Neural cell (in vitro differentiated cells): ENCODE results near the gene VPS13D. TPM values are rescaled to one million over a fixed set of nuclear protein-coding genes. Genes with fewer than 3 reads are reported as not detected.

Experiments
- H2AFZ ChIP-seq: fragments of 200-600, 300-800 bp; sonication (generic), shearing (Covaris generic); 2 replicates; pipeline ENCODE4 v1.6.0; 2014; ENCODE audit warnings: low read depth, mild to moderate bottlenecking, antibody characterized with exemption, low read length, moderate library complexity
- H3F3A ChIP-seq: fragments of 200-600 bp; shearing (Covaris generic); 2 replicates; pipeline ENCODE4 v1.6.1; 2016; ENCODE audit warnings: mild to moderate bottlenecking, moderate library complexity, mixed read lengths, antibody characterized with exemption, low read length; ENCODE audit not compliant: insufficient read depth, poor library complexity, severe bottlenecking
- H3K27ac ChIP-seq: fragments of 200-600, 300-800 bp; sonication (generic), shearing (Covaris generic); 2 replicates; pipeline ENCODE4 v1.5.1; 2014; ENCODE audit warnings: mild to moderate bottlenecking, low read length, moderate library complexity
- H3K27me3 ChIP-seq: fragments of 300-800, 200-600 bp; sonication (generic), shearing (Covaris generic); 2 replicates; pipeline ENCODE4 v1.6.0; 2014; ENCODE audit warnings: mild to moderate bottlenecking, low read depth, low read length, moderate library complexity; ENCODE audit not compliant: insufficient read depth
- H3K36me3 ChIP-seq: fragments of 300-800, 200-600 bp; sonication (generic), shearing (Covaris generic); 2 replicates; pipeline ENCODE4 v1.5.1; 2014; ENCODE audit warnings: mild to moderate bottlenecking, antibody characterized with exemption, low read length, moderate library complexity; ENCODE audit not compliant: insufficient read depth
- H3K4me2 ChIP-seq: fragments of 300-800, 200-600 bp; sonication (generic), shearing (Covaris generic); 2 replicates; pipeline ENCODE4 v1.6.0; 2014; ENCODE audit warnings: mild to moderate bottlenecking, low read length
- H3K4me3 ChIP-seq: fragments of 300-800, 200-600 bp; sonication (generic), shearing (Covaris generic); 2 replicates; pipeline ENCODE4 v1.5.1; 2014; ENCODE audit warnings: mild to moderate bottlenecking, low read length, moderate library complexity
- H3K79me2 ChIP-seq: fragments of 200-600 bp; shearing (Covaris generic); replicated peaks from 2 replicates; pipeline ENCODE4 v1.6.0; 2014; ENCODE audit warnings: mild to moderate bottlenecking, low read length, moderate library complexity; ENCODE audit not compliant: insufficient read depth
- H3K9ac ChIP-seq: fragments of 300-800, 200-600 bp; sonication (generic), shearing (Covaris generic); 2 replicates; pipeline ENCODE4 v1.6.1; 2016; ENCODE audit warnings: mild to moderate bottlenecking, low read length, mixed read lengths
- H3K9me2 ChIP-seq: fragments of 200-600 bp; shearing (Covaris generic); 2 replicates; pipeline ENCODE4 v1.6.1; 2016; ENCODE audit warnings: mild to moderate bottlenecking, low read length, mixed read lengths; ENCODE audit not compliant: insufficient read depth
- H3K9me3 ChIP-seq: fragments of 200-600, 300-800 bp; sonication (generic), shearing (Covaris generic); 2 replicates; pipeline ENCODE4 v1.6.1; 2016; ENCODE audit warnings: mild to moderate bottlenecking, mixed run types, low read length, moderate library complexity, mixed read lengths
- H4K20me1 ChIP-seq: fragments of 200-600 bp; shearing (Covaris generic); 2 replicates; pipeline ENCODE4 v1.6.1; 2016; ENCODE audit warnings: mild to moderate bottlenecking, mixed run types; ENCODE audit not compliant: insufficient read depth
- EP300 ChIP-seq: fragments of 450-650 bp; conservative IDR thresholded peaks from 2 replicates; pipeline ENCODE4 v1.6.1; 2014; ENCODE audit warnings: antibody characterized with exemption, mild to moderate bottlenecking, moderate library complexity; ENCODE audit not compliant: poor library complexity, severe bottlenecking
- EZH2 ChIP-seq: fragments of 200-600, 300-800 bp; shearing (Covaris generic), sonication (generic); IDR thresholded peaks from 2 replicates; pipeline ENCODE4 v1.6.1; 2014; ENCODE audit warnings: antibody characterized with exemption, low read length, borderline replicate concordance, mild to moderate bottlenecking; ENCODE audit not compliant: insufficient read depth, poor library complexity, severe bottlenecking
- MXI1 ChIP-seq: fragments of 450-650 bp; conservative IDR thresholded peaks from 2 replicates; pipeline ENCODE4 v1.6.1; 2014; ENCODE audit warnings: antibody characterized with exemption, mild to moderate bottlenecking; ENCODE audit not compliant: poor library complexity, severe bottlenecking
- POLR2AphosphoS5 ChIP-seq: IDR thresholded peaks from 2 replicates; pipeline ENCODE4 v1.6.1; 2012
- RAD21 ChIP-seq: fragments of 450-650 bp; conservative IDR thresholded peaks from 2 replicates; pipeline ENCODE4 v1.6.1; 2014; ENCODE audit warnings: antibody characterized with exemption, mild to moderate bottlenecking, moderate library complexity
- SMC3 ChIP-seq: fragments of 450-650 bp; conservative IDR thresholded peaks from 2 replicates; pipeline ENCODE4 v1.6.1; 2014; ENCODE audit warnings: antibody characterized with exemption, mild to moderate bottlenecking, moderate library complexity; ENCODE audit not compliant: poor library complexity
- TAF1 ChIP-seq: IDR thresholded peaks from 2 replicates; pipeline ENCODE4 v1.6.1; 2012; ENCODE audit warnings: low read depth
- polyA plus RNA-seq: library from polyadenylated mRNA; depleted of rRNA; stranded (reverse); fragments of >200 nt; gene quantifications from 2 replicates; pipeline ENCODE4 v1.2.3, GENCODE V29; 2014
- TF ChIP-seq, protein P1 (sequence below): IDR thresholded peaks from 2 replicates; pipeline ENCODE4 v1.6.1; 2012; ENCODE audit warnings: borderline replicate concordance
- TF ChIP-seq, protein P2 (sequence below): fragments of 450-650 bp; IDR thresholded peaks from 2 replicates; pipeline ENCODE4 v1.5.1; 2014; ENCODE audit warnings: antibody characterized with exemption, mild to moderate bottlenecking, moderate library complexity; ENCODE audit not compliant: poor library complexity, severe bottlenecking

VPS13D gene
- polyA plus RNA-seq, 1 donor from 2014 or later, result 24.5 TPM

DNA sequence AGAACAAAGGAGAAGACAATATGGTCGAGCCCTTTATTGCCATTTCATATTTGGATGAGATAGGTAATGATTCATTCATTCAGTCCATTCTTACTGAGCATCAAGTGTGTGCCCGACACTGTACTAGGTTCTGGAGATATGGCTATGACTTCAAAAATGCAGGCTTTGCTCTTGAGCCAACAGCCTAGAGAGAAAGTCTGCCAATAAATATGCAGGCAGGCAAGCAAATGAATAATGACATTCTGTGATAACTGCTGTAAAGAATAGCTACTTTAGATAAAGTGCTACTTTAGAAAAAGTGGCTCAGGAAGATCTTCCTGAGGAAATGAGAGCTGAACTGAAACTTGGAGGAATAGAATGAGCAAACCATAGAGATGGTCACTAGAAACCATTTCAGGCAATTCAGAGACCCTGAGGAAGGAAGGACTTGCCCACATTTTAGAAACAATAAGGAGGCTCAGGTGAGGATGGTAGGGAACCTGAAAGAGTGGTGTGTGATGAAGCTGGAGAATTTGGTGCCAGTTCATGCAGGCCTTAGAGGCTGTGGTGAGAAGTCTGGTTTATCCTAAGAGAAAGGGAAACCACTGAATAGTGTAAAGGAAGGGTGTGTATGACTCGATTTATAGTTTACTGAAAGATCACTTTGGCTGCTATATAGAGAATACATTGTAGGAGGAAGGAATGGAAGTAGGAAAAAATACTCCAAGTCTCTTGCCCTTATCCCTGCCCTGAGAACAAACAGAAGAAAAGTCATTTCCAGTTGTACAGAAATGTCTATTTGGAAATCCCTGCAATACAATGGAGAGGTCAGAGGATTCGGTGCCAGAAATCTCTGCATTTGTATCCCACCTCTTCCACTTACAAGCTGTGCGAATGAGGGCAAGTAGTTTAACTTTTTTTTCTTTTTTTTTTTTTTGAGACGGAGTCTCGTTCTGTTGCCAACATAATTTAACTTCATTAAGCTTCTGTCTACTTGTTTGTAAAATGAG, 167.9 kb downstream of the VPS13D start:
- H3K36me3 ChIP-seq, result peaks cover 7% of the 10 kb centered on the region
- H3K27me3 ChIP-seq, result no peaks in the 10 kb centered on the region
- H4K20me1 ChIP-seq, result no peaks in the 10 kb centered on the region
- H3K79me2 ChIP-seq, result no peaks in the 10 kb centered on the region
- no peaks in the 10 kb centered on the region for H3K9me3 ChIP-seq
- H3K9ac ChIP-seq, result no peak overlapping the region
- no peaks in the 10 kb centered on the region for H3F3A ChIP-seq
- TF ChIP-seq EZH2 (no peak), RAD21 (no peak), SMC3 (no peak), MXI1 (no peak), POLR2AphosphoS5 (no peak), TAF1 (no peak), EP300 (no peak)
- TF ChIP-seq, protein P1, sequence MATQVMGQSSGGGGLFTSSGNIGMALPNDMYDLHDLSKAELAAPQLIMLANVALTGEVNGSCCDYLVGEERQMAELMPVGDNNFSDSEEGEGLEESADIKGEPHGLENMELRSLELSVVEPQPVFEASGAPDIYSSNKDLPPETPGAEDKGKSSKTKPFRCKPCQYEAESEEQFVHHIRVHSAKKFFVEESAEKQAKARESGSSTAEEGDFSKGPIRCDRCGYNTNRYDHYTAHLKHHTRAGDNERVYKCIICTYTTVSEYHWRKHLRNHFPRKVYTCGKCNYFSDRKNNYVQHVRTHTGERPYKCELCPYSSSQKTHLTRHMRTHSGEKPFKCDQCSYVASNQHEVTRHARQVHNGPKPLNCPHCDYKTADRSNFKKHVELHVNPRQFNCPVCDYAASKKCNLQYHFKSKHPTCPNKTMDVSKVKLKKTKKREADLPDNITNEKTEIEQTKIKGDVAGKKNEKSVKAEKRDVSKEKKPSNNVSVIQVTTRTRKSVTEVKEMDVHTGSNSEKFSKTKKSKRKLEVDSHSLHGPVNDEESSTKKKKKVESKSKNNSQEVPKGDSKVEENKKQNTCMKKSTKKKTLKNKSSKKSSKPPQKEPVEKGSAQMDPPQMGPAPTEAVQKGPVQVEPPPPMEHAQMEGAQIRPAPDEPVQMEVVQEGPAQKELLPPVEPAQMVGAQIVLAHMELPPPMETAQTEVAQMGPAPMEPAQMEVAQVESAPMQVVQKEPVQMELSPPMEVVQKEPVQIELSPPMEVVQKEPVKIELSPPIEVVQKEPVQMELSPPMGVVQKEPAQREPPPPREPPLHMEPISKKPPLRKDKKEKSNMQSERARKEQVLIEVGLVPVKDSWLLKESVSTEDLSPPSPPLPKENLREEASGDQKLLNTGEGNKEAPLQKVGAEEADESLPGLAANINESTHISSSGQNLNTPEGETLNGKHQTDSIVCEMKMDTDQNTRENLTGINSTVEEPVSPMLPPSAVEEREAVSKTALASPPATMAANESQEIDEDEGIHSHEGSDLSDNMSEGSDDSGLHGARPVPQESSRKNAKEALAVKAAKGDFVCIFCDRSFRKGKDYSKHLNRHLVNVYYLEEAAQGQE, result no peak
- TF ChIP-seq, protein P2, sequence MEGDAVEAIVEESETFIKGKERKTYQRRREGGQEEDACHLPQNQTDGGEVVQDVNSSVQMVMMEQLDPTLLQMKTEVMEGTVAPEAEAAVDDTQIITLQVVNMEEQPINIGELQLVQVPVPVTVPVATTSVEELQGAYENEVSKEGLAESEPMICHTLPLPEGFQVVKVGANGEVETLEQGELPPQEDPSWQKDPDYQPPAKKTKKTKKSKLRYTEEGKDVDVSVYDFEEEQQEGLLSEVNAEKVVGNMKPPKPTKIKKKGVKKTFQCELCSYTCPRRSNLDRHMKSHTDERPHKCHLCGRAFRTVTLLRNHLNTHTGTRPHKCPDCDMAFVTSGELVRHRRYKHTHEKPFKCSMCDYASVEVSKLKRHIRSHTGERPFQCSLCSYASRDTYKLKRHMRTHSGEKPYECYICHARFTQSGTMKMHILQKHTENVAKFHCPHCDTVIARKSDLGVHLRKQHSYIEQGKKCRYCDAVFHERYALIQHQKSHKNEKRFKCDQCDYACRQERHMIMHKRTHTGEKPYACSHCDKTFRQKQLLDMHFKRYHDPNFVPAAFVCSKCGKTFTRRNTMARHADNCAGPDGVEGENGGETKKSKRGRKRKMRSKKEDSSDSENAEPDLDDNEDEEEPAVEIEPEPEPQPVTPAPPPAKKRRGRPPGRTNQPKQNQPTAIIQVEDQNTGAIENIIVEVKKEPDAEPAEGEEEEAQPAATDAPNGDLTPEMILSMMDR, result no peak
- H3K4me2 ChIP-seq, result no peak overlapping the region
- H2AFZ ChIP-seq, result no peak overlapping the region
- H3K27ac ChIP-seq, result no peak overlapping the region
- no peak overlapping the region for H3K4me3 ChIP-seq
- H3K9me2 ChIP-seq, result no peaks in the 10 kb centered on the region

DNA sequence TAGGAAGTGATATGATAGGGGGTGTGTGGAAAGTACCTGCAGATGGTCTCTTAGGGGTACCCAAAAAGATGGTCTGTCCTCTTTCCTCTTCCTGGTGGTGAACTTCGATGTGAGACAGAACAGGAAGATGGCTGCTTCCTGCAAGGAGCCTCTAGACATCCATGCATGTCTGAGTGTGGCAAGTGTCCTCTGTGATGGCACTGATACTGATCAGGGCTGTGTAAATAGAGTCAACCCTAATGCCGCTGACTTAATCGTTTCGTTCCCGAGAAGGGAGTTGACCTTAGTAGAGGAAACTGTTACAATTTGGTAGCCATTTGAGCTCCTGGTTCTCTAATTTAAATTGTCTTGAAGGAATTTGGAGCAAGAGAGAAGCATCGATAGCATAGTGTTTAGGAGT, 168.6 kb downstream of the VPS13D start:
- H3K4me2 ChIP-seq, result no peak overlapping the region
- no peaks in the 10 kb centered on the region for H3K9me3 ChIP-seq
- TF ChIP-seq EZH2 (no peak), MXI1 (no peak), POLR2AphosphoS5 (no peak), RAD21 (no peak), SMC3 (no peak), EP300 (no peak), TAF1 (no peak)
- TF ChIP-seq, protein P2, result no peak
- TF ChIP-seq, protein P1, result no peak
- no peak overlapping the region for H2AFZ ChIP-seq
- H3K9ac ChIP-seq, result no peak overlapping the region
- no peaks in the 10 kb centered on the region for H4K20me1 ChIP-seq
- no peaks in the 10 kb centered on the region for H3K79me2 ChIP-seq
- peaks cover 7% of the 10 kb centered on the region for H3K36me3 ChIP-seq
- no peak overlapping the region for H3K27ac ChIP-seq
- no peak overlapping the region for H3K4me3 ChIP-seq
- no peaks in the 10 kb centered on the region for H3K9me2 ChIP-seq
- no peaks in the 10 kb centered on the region for H3F3A ChIP-seq
- H3K27me3 ChIP-seq, result no peaks in the 10 kb centered on the region
